SK-MEL-5 (cell line): Measurements from ENCODE around the gene EDIL3. TPM values are rescaled to one million over a fixed set of nuclear protein-coding genes. Genes with fewer than 3 reads are reported as not detected.
A peak's percentile ranks its signal among the peaks of the same experiment; 100 is the strongest.

Source experiments
- DNase-seq: peaks from one replicate; pipeline ENCODE4 v3.0.0-alpha.2; 2016; ENCODE audit warnings: low read depth, low spot score
- in situ Hi-C: cut with HindIII; loops from 2 replicates; pipeline ENCODE4 v1.10.0; 2016; ENCODE audit warnings: low sequenced_read_pairs, high pct_unique_total_duplicates, low pct_unique_long_range_greater_than_20kb
- total RNA-seq: library from RNA; depleted of rRNA; stranded (reverse); fragments of >200 nt; shearing (Covaris generic); gene quantifications from 2 replicates; pipeline ENCODE4 v1.2.3, GENCODE V29; 2014

Gene EDIL3
- total RNA-seq, 1 experiment from 2014 or later, result 8.2 TPM

DNA sequence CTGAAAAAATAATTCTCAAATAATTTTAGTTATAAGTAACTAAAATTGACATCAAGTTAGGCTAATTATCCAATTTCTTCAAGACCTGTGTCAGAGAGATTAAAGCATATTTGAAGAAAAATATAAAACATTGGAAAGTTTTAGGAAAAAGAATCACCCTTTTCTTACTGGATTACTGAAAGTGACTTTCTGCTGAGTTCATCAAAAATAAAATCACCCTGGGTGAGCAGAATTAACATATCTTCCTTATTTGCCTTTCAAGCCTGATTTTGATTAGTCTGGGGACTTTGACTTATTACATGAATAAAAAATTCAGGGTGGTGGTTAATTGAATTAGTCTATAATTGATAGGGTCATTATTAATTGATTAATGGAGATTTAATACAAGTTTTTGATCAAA, 411.8 kb downstream of the EDIL3 start:
- in situ Hi-C loops, result no loop called here
- DNase-seq, result no peak

DNA sequence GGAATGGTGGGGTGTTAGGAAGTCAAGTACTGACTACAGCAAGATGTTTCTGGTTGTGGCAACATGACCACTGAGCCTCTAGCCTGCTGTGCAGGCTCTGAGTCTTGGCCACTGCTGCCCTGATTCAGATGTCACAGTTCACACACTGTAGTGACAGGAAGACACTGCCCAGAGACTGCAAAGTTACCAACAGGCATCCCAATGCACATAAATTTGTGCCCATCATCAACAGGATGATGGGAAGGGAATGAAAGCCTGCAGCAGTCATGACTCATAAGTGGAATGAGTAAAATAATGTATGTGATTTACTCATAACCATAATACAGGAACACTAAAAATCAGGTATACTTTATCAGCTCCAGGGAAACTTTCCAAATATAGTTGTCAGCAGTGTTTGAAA, 412.4 kb downstream of the EDIL3 start:
- no peak for DNase-seq
- in situ Hi-C loops, result no loop called here

DNA sequence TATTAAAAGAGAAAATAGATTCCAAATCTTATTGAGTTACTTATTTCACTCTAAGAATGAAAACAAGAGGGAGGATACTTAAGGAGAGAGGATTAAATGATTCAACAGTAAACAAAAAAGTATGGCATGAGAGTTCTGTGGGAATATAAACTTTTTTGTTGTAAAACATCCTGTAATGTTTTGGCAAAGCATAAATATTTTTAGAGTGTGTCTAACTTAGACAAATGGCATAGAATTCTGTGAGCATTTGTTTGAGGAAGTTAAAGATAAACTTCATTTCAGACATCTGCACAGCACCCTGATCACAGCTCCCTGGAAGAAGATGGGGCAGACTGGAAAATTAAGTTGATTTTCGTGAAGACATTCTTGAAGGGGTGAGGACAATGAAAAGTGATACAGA, 417.3 kb downstream of the EDIL3 start:
- no peak for DNase-seq
- in situ Hi-C loops, result no loop called here

DNA sequence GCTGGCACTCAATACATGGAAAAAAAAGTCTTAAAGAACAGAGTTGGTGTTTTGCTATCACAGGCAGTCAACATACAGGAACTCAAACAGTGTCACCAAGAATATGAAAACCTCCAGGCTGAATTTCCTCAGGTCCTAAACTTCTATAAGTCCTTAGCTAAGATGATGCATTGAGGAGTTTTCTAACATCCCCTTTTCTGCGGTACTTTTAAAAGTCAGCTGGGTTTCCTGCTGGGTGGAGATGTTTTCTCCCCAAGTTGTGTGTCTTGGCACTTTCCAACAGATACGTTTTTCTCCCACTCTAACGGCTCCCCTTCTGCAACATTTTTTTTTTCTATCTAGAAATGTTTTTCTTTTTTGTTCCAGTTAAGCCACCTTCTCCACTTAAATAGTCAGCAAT, 419.2 kb downstream of the EDIL3 start:
- in situ Hi-C loops, result no loop called here

DNA sequence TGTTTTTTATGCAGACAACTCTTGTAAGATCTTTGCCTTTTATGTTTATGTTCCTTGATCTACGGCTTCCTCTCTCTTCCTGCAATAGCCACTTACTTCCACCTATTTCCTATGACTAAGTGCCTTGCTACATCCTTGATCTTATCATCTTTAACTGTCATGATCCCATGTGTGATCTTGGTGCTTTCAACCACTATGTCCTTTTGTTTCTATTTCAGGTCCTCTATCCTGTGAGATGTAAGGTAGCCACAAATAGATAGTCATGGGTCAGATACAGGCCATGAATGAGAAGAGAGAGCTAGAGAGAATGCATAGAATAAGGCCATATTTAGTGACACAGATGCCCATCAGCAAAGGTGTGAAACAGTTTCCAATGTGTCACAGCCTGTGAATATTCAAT, 420.4 kb downstream of the EDIL3 start:
- in situ Hi-C loops, result no loop called here
- DNase-seq, result no peak

More for the DNA sequence above, 419.2 kb downstream of the EDIL3 start:
- no peak for DNase-seq

DNA sequence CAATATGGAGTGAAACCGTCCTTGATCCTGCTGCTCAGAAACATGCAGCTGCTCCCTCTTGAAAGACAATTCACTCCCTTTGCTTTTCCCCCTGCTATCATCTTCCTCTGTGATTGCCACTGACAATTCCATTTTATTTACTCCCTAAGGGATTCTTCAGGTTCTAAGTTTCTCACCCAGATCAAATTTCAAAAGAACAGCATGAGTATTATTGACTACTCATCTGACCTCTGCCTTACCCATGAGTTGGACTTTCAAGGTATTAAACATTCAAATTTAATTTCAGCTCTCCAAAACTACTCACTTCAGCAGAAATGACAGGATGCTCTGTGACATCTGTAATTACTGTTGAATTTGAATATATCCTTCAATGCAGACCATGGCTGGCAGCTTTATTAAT, 427.5 kb downstream of the EDIL3 start:
- peak; percentile 4 for DNase-seq

DNA sequence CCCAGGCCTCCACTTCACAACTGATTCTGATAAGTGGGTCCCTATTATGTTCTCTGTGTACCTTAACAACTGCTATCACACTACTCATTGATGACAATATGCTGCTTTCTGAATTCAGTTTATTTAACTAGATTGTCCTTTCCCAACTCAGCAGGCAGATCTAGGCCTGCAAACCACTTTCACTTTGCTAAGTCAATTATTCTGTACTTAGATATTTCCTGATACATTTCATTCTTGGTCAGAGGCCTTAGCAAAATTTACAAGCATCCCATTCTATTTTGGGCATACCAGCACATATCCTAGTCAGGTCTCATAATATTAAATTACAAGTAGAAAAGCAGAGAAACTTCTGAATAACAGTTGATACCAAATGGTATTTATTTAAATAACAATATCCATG, 428.3 kb downstream of the EDIL3 start:
- in situ Hi-C loops, result no loop called here
- DNase-seq, result no peak

More for the DNA sequence above, 427.5 kb downstream of the EDIL3 start:
- in situ Hi-C loops, result no loop called here

DNA sequence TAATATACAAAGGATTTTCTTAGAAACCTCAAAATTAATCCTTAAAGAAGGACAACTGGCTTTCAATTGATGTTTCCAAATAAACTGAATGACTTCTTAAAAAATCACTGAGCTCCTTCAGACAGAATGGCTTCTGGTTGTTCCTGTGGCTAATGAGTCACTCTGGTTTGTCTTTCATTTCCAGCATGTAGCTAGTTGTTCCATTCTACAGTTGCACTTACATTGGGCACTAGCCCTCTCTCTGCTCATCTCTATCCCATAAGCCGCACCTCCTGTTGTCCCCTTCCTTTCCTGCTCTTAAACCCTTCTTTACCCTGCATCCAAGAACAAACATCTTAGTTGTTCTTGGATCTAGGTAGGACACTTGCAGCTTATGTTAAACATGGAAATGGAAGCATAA, 428.8 kb downstream of the EDIL3 start:
- in situ Hi-C loops, result no loop called here
- DNase-seq, result peak; percentile 43

DNA sequence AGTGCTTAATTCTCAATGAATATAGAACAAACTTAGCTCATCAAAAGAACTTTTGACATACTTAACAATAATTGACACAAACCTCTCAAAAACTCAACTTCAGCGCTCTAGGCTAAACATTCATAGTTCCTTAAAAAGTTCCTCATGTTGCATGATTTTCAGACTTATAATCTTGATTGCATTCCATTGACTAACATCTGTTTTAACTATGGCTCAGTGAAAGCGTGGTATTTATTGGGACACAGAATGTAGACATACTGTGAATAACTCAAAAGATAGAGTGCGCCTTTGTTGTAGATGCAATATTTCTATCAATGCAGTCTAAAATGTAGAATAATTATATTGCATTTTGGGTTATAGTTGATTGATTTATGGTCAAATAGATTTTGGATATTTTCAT, 436.9 kb downstream of the EDIL3 start:
- in situ Hi-C loops, result no loop called here
- DNase-seq, result no peak

DNA sequence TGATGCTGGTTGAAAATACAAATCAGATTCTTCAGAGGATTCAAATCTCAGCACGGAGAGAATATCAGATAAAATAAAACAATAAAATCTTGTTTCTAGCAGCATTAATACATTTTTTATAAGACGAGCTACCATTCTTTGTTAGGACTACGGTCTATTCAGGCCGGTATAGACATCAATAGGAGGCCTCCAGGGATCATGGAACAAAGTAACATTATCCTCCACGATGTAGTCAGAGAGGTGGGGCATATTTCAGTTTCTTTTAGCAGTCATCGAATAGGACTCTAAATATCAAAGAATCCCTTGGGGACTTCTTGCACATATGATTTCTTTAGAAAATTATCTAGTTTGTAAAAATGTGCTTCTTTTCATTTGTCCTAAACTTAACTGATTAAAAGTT, 438.2 kb downstream of the EDIL3 start:
- in situ Hi-C loops, result no loop called here
- peak; percentile 63 for DNase-seq

DNA sequence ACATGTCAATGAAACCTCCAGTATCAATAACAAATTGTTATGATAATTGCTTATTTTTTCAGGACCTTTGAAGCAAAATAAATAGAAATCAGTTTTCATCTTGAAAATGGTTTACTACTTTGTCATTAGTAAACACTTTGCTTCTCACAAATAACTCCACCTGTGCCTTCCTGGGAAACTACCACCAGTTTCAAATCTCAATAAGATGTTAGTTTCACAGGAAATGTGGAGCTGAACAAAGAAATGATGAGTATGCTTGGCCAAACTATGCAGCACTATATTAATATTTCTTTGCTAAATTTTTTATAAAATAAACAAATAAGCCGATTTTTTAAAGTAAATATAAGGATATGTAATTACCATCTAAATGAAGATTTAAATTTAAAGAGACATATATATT, 442.5 kb downstream of the EDIL3 start:
- in situ Hi-C loops, result no loop called here
- DNase-seq, result no peak

DNA sequence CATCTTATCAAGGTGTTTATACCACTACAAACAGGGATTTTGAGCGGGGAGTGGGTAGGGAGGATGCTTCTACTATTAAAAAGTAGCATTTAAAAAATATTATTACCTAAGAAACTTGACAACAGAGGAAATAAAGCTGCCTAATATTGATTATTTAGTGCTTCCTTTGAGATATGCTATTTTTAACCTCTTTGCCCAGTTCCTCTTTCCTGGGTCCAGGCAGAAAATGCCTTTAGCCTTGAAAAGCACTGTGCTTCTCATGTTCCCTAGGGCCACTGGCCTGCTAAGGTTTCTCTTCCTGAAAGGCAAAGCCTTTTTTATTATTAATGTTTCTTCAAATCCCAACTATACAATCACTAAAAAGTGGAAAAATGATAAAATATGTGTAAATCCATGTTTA, 446.8 kb downstream of the EDIL3 start:
- DNase-seq, result no peak
- in situ Hi-C loops, result no loop called here

DNA sequence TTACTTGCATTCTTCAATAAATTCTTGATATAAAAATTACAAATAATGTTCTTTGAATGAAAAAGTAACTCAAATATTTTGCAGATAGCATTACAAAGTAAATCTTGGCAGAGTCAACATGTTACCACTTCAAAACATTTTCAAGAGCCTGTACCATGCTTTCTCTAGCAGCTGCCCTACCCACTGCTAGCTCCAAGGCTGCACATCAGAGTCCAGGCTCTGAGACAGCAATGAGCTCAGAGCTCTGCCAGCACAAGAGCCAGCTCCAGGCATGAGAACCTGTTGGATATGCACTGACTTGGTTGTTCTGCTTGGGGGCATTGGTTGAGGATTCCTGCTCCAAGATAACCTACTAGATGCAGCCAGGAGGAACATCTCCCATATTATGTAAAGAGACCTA, 452.7 kb downstream of the EDIL3 start:
- DNase-seq, result no peak
- in situ Hi-C loops, result no loop called here

DNA sequence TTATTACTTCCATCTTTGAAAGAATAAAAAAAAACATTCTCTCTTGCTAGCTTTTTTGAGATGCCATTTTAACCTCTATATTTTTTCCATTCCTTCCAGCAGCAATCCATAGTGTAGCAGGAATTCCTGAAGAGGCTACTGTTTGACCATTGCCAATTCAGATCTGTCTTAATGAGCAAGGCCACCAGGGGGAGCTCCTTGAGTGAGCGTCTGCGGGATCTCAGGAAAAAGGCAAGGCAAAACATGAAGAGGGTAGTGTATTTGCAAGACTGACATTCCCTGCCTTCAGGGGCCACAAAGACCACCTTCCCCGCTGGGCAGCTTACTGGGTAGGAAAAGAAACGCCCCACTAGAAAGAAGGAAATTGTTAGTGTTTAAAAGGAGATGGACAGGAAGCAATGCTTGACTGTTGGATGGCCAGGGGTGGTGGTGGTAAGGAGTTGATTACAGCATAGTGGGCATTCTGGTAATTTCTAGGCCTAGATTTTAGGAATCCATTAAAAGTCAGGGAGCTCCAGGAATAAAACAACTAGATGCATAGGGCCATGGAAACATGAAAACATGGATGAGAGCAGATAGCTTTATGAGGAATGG, 457.4 kb downstream of the EDIL3 start:
- DNase-seq, result peak; percentile 89
- in situ Hi-C loops, result no loop called here

DNA sequence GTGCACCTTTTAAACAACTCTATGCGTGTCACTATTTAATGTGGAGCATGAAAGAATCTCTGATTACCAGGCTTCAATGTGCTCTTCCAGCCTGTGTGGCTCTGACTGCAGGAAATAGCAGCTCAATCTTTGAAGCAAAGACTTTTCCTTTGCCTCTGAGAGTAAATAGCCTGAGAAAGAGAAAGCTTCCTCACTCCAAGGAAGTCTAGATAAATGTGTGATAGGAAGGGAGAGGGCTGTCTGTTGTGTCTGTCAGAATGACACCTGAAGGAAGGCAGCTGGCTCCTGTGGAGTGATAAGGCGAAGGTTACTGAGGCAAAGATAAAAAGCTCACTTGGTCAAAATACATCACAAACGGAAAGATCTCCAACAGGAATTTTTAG, 458.7 kb downstream of the EDIL3 start:
- no peak for DNase-seq
- in situ Hi-C loops, result no loop called here

DNA sequence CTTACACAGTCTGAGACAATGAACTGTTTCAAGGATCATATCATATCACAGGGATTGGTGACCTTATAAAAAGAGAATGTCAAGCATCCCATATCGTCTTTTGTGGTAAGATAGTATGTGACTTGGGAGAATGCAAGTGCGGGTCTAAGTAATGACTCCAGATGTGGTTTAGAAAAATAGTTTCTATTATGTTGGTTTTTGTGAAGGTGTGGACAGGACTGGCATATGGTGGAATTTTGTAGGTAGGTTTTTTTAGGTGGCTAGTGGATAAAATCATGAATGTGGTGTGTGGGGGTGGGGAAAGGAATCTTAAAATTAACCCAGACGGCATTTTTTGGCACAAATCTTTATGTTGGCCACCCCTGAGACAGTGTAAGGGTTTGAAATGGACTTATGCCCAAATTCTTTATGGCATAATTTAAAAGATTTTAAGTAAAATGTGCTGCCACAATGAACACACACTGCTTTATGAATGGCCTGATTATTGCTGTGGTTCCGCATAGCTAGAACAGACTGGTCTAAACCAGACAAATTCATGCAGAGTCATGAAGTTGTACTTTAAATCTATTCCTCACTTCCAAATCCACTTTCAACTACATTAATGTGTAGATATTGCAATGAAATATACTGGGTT, 459.2 kb downstream of the EDIL3 start:
- DNase-seq, result peak; percentile 78

DNA sequence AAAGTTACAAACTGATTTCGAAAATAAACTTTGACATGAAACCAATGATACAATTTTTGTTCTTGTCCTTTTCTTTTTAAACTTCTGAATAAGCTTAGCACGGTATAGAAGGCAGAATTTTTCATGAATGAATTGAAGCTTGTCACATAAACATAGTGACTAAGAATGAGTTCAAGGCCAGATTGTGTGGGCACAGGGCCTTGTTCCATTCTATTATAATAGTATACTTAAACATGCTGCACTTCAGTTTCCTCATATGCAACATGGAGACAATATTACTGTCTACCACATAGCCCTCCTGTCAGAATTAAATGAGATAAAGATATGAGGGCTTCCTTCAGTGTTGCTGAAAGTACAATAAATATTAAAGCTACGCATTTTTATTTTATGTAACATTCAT, 459.8 kb downstream of the EDIL3 start:
- no peak for DNase-seq
- in situ Hi-C loops, result no loop called here

More for the DNA sequence above, 459.2 kb downstream of the EDIL3 start:
- in situ Hi-C loops, result no loop called here

DNA sequence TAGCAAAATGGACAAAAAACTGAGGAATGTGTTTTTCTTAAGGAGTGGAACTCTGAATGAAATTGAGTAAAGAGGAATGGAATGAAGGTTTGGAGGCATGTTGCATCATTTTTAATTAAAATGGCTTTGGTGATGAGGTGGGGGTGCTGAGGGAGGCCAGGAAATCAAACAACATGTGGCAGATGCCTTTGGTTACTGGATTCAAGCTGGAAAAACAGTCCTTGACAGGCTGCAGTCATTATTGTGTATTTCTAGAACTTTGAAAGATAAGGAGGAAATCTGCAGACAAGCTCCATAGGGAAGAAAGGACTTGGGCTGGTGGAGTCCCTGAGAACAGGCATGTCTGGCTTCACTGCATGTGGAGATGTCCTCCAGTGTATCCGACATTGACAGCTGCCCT, 460.5 kb downstream of the EDIL3 start:
- in situ Hi-C loops, result no loop called here
- DNase-seq, result no peak

DNA sequence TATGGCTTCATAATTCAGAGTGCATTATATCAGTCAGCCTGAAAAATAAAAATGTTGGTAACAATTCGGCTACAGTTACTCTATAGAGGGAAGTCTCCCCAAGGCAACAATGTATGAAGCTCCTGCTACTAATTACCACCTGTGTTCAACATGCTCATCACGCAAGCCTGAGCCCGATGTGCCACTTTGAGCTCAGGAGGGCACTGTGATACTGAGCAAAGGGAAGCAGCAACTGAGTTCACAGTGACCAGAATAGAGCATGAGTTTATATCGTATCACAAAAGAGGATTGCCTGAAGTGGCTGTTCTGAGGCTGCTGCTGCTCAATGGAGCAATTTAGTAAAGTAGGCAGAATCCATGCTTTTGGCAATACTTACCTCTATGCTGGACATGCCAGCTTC, 462.0 kb downstream of the EDIL3 start:
- in situ Hi-C loops, result no loop called here
- DNase-seq, result no peak
